Kidney (tissue), 14 donors: ENCODE data around the gene KRTAP5-1. TPM values are rescaled to one million over a fixed set of nuclear protein-coding genes. Genes with fewer than 3 reads are reported as not detected.
A peak's percentile ranks its signal among the peaks of the same experiment; 100 is the strongest.

Experiments used
- DNase-seq, 5 donors: peaks; one replicate each; pipeline ENCODE4 v3.0.0-alpha.2; 2013 to 2020
- FAIRE-seq: peaks from 2 replicates; lab custom pipeline; 2012; peaks lifted over from hg19 to GRCh38; lab: Jason Lieb, UNC
- H3K27ac ChIP-seq, 2 donors: one replicate each; pipeline ENCODE4 v1.7.0; 2013; ENCODE audit warnings: low read depth in 2 of 2, low read length in 2 of 2, inconsistent platforms in 1 of 2
- H3K27me3 ChIP-seq: one replicate; pipeline ENCODE4 v1.7.1; 2013; ENCODE audit warnings: low read length, inconsistent platforms; ENCODE audit not compliant: control insufficient read depth, insufficient read depth
- H3K36me3 ChIP-seq, 3 donors: one replicate each; pipeline versions ENCODE4 v1.7.0 to v1.7.1; 2013; ENCODE audit warnings: low read length in 3 of 3, control low read depth in 1 of 3, inconsistent platforms in 1 of 3; ENCODE audit not compliant: insufficient read depth in 3 of 3, control insufficient read depth in 2 of 3
- H3K4me1 ChIP-seq, 3 donors: one replicate each; pipeline versions ENCODE4 v1.7.0 to v1.7.1; 2013; ENCODE audit warnings: low read length in 3 of 3, inconsistent platforms in 1 of 3, low read depth in 1 of 3; ENCODE audit not compliant: control insufficient read depth in 2 of 3, insufficient read depth in 2 of 3
- H3K4me3 ChIP-seq, 3 donors: one replicate each; pipeline versions ENCODE4 v1.7.0 to v1.8.1; 2013; ENCODE audit warnings: low read length in 3 of 3, control low read depth in 1 of 3, inconsistent platforms in 1 of 3
- H3K9ac ChIP-seq, 3 donors: one replicate each; pipeline versions ENCODE4 v1.7.0 to v1.7.1; 2013; ENCODE audit warnings: low read length in 3 of 3, control low read depth in 1 of 3, inconsistent platforms in 1 of 3
- H3K9me3 ChIP-seq, 3 donors: one replicate each; pipeline versions ENCODE4 v1.7.0 to v1.7.1; 2013; ENCODE audit warnings: low read length in 3 of 3, control low read depth in 1 of 3, inconsistent platforms in 1 of 3; ENCODE audit not compliant: control insufficient read depth in 2 of 3, insufficient read depth in 1 of 3
- CTCF ChIP-seq: IDR thresholded peaks from 3 replicates; pipeline ENCODE4 v1.5.1; 2012; ENCODE audit warnings: mild to moderate bottlenecking, moderate library complexity, borderline replicate concordance; ENCODE audit not compliant: insufficient read depth; ENCODE audit errors: extremely low read depth
- intact Hi-C: fragments of 100-400 bp; cut with DNase I; formaldehyde crosslinking; loops from one replicate; pipeline ENCODE4 v1.11.1; 2022
- polyA plus RNA-seq: library from polyadenylated mRNA; stranded (reverse); fragments of 350-450 nt; fragmentation: Illumina TruSeq; extraction: RNeasy Lipid Tissue Mini Kit (QIAGEN cat#74804); gene quantifications from one replicate; pipeline ENCODE4 v1.2.3, GENCODE V29; 2014; ENCODE audit warnings: low read depth, low replicate concordance; ENCODE audit not compliant: insufficient read depth
- total RNA-seq: library from RNA; stranded (reverse); fragmentation: NEBNext Ultra II Directional; extraction: Animal tissue kit (Norgen Biotek cat#: 25700); gene quantifications from one replicate; pipeline ENCODE4 v1.2.1, GENCODE V29; 2021
- donor health status: control.
- donor health status: control.
- donor health status: control.
- donor health status: control.
- donor health status: control.
- donor health status: DM: yes; HTN: yes; CAD: no.
- donor health status: Normal renal cell carcinoma (clear cell type).

KRTAP5-1 gene
- total and polyA plus RNA-seq, 2 donors from 2014 or later = not detected

GRCh38 chr11:1556278-1556902, 28.7 kb downstream of the KRTAP5-1 start:
- Histone ChIP-seq H3K9ac (no peak overlapping the region), H3K27ac (no peak overlapping the region), H3K4me1 (peaks cover 0 to 21% (median 3%) of the 10 kb centered on the region in 3 donors), H3K36me3 (no peaks in the 10 kb centered on the region), H3K4me3 (no peak overlapping the region), H3K9me3 (no peaks in the 10 kb centered on the region), H3K27me3 (no peaks in the 10 kb centered on the region)
- DNase-seq = peak in 1 of 5 donors; percentile 44
- FAIRE-seq = no peak
- TF ChIP-seq CTCF = no peak
- intact Hi-C loops = no loop called here

- no peak overlapping the region for H3K9ac ChIP-seq
- no peaks in the 10 kb centered on the region for H3K9me3 ChIP-seq
- no peak overlapping the region for H3K4me3 ChIP-seq
- peaks cover 0 to 21% (median 3%) of the 10 kb centered on the region in 3 donors for H3K4me1 ChIP-seq
- no peaks in the 10 kb centered on the region for H3K36me3 ChIP-seq
- no peaks in the 10 kb centered on the region for H3K27me3 ChIP-seq
- no peak for TF ChIP-seq CTCF
- FAIRE-seq = no peak
- peak in 1 of 5 donors; percentile 37 for DNase-seq
- no peak overlapping the region for H3K27ac ChIP-seq
- intact Hi-C loops = no loop called here
Measured at GRCh38 chr11:1555713-1556153, 29.4 kb downstream of the KRTAP5-1 start.

GRCh38 chr11:1554981-1555712, 29.9 kb downstream of the KRTAP5-1 start:
- FAIRE-seq = no peak
- peak in 1 of 5 donors; percentile 48 for DNase-seq

More at GRCh38 chr11:1554981-1555712, 29.9 kb downstream of the KRTAP5-1 start:
- no peak overlapping the region for H3K9ac ChIP-seq
- no peaks in the 10 kb centered on the region for H3K9me3 ChIP-seq
- H3K4me1 ChIP-seq = peaks cover 0 to 21% (median 3%) of the 10 kb centered on the region in 3 donors
- no peak for TF ChIP-seq CTCF
- H3K27me3 ChIP-seq = no peaks in the 10 kb centered on the region
- no peaks in the 10 kb centered on the region for H3K36me3 ChIP-seq
- no peak overlapping the region for H3K4me3 ChIP-seq
- intact Hi-C loops = no loop called here
- no peak overlapping the region for H3K27ac ChIP-seq
